ENCODE data around the gene CENPQ.

DNA sequence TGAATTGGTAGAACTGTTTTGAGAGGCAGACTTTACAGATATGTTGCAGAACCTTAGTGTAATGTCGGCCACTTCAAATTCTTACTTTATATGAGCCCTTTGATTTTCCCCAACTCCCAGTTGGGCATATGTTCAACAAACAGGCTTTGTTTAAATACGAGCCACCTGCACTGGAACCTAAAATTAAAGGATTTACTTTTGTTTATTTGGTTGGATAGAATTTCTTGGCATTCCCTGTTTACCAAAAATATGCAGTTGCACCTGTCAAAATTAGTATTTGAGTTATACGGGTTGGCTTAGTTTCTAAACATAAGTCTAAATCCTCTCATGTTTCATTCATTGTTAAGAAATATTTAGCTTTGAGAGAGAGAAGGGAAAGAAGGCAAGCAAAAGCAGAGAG is 34.1 kb downstream of the CENPQ start:
- TF ChIP-seq, protein P1, sequence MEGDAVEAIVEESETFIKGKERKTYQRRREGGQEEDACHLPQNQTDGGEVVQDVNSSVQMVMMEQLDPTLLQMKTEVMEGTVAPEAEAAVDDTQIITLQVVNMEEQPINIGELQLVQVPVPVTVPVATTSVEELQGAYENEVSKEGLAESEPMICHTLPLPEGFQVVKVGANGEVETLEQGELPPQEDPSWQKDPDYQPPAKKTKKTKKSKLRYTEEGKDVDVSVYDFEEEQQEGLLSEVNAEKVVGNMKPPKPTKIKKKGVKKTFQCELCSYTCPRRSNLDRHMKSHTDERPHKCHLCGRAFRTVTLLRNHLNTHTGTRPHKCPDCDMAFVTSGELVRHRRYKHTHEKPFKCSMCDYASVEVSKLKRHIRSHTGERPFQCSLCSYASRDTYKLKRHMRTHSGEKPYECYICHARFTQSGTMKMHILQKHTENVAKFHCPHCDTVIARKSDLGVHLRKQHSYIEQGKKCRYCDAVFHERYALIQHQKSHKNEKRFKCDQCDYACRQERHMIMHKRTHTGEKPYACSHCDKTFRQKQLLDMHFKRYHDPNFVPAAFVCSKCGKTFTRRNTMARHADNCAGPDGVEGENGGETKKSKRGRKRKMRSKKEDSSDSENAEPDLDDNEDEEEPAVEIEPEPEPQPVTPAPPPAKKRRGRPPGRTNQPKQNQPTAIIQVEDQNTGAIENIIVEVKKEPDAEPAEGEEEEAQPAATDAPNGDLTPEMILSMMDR (IDR thresholded peaks at IDR 0.05; ENCODE audit: low read depth, low read length, poor library complexity, severe bottlenecking): no peak
- no peak for TF ChIP-seq EZH2phosphoT487 (IDR thresholded peaks at IDR 0.05; ENCODE audit: borderline replicate concordance, low read length)

Data from DOHH2 (cell line).